Measurements from ENCODE around the gene PDPR.
"Not testable (repeated sequence)": the region's sequence is repeated elsewhere in the genome, so short reads cannot be mapped to it uniquely, and the experiment has no call there.

- not testable (repeated sequence) for TF ChIP-seq POLR2AphosphoS5, CTCF (IDR thresholded peaks at IDR 0.05)
Measured at GRCh38 chr16:70136595-70136994, 22.5 kb downstream of the PDPR start.

Measured in sigmoid colon (tissue), 4 donors.